Sigmoid colon (tissue), 4 donors: ENCODE results near the gene CFAP97.

ENCODE experiments used
- CTCF ChIP-seq, 4 experiments: fragments of 450-650 bp in 3 of 4; fragments of 200-600 bp in 1 of 4; IDR thresholded peaks; one replicate each; pipeline ENCODE4 v1.5.1; 2016 to 2019; ENCODE audit warnings: antibody characterized with exemption in 4 of 4, mild to moderate bottlenecking in 3 of 4, moderate library complexity in 2 of 4
- POLR2A ChIP-seq, 2 donors: fragments of 450-650 bp; IDR thresholded peaks; one replicate each; pipeline ENCODE4 v1.6.1; 2016; ENCODE audit warnings: antibody characterized with exemption in 2 of 2, mild to moderate bottlenecking in 2 of 2, moderate library complexity in 2 of 2
- POLR2AphosphoS5 ChIP-seq, 4 donors: sonication (generic); formaldehyde crosslinking; IDR thresholded peaks; one replicate each; pipeline ENCODE4 v1.6.1; 2017; ENCODE audit warnings: antibody characterized with exemption in 4 of 4

GRCh38 chr4:185115827-185116232, 88.0 kb downstream of the CFAP97 start:
- TF ChIP-seq CTCF (IDR thresholded peaks at IDR 0.05) (no peak), POLR2A (IDR thresholded peaks at IDR 0.05) (no peak), POLR2AphosphoS5 (IDR thresholded peaks at IDR 0.05) (no peak)
